Measurements from ENCODE around the gene ARL13A. TPM values are rescaled to one million over a fixed set of nuclear protein-coding genes. Genes with fewer than 3 reads are reported as not detected.

ARL13A gene
- total and polyA plus RNA-seq, 2 of the 8 experiments (the other 6 are each of a cell fraction or from before 2014, with no cell fraction given): not detected

- Histone ChIP-seq H3K23ac (ENCODE audit: insufficient read length) (no peak overlapping the region), H2BK5ac (ENCODE audit: low read depth, low read length) (no peak overlapping the region), H3K79me2 (ENCODE audit: control insufficient read depth in 1 of 2, insufficient read depth in 2 of 2, low read length in 2 of 2) (no peaks in the 10 kb centered on the region), H3K4me1 (replicated peaks in 1 of 4; ENCODE audit: control insufficient read depth in 3 of 4, insufficient read depth in 4 of 4, low read length in 3 of 4) (no peaks in the 10 kb centered on the region), H2BK15ac (ENCODE audit: low read length) (no peak overlapping the region), H3K27me3 (replicated peaks in 1 of 4; ENCODE audit: control insufficient read depth in 3 of 4, extremely low read depth in 1 of 4, insufficient read depth in 3 of 4, low read length in 3 of 4) (no peaks in the 10 kb centered on the region), H3K79me1 (ENCODE audit: low read depth, low read length) (no peaks in the 10 kb centered on the region), H2BK20ac (ENCODE audit: low read length) (no peak overlapping the region), H3K27ac (ENCODE audit: low read depth, low read length) (no peak overlapping the region), H3K4me3 (ENCODE audit: extremely low read depth in 1 of 4, insufficient read depth in 2 of 4, low read depth in 3 of 4, low read length in 4 of 4) (no peak overlapping the region), H3K4me2 (ENCODE audit: insufficient read depth in 1 of 2, low read depth in 2 of 2, low read length in 2 of 2) (no peak overlapping the region), H4K5ac (ENCODE audit: insufficient read length, low read depth, low read length) (no peak overlapping the region), H3K23me2 (ENCODE audit: low read depth, low read length) (no peaks in the 10 kb centered on the region), H4K91ac (replicated peaks; ENCODE audit: insufficient read length, low read length) (no peak overlapping the region), H3K4ac (replicated peaks; ENCODE audit: insufficient read length, low read depth, low read length) (no peak overlapping the region), H2AK5ac (ENCODE audit: low read depth, low read length) (no peak overlapping the region), H2AFZ (ENCODE audit: low read length) (peak overlapping the region; percentile 32; the same call in 1 of the 2 replicates), H3K9ac (replicated peaks in 1 of 4; ENCODE audit: extremely low read depth in 1 of 4, low read depth in 3 of 4, low read length in 3 of 4) (no peak overlapping the region), H4K20me1 (replicated peaks in 1 of 2; ENCODE audit: control insufficient read depth in 1 of 2, insufficient read depth in 2 of 2, low read length in 2 of 2) (no peaks in the 10 kb centered on the region), H3K18ac (ENCODE audit: extremely low read depth, low read length) (no peak overlapping the region), H3K36me3 (ENCODE audit: control insufficient read depth in 2 of 4, insufficient read depth in 4 of 4, low read length in 3 of 4) (no peaks in the 10 kb centered on the region), H3K56ac (replicated peaks; ENCODE audit: insufficient read length, low read depth, low read length) (no peak overlapping the region), H3K14ac (ENCODE audit: insufficient read length) (no peak overlapping the region), H3K9me3 (ENCODE audit: insufficient read depth in 2 of 2, low read depth in 1 of 2, low read length in 1 of 2) (no peaks in the 10 kb centered on the region), H4K8ac (ENCODE audit: extremely low read depth, insufficient read depth, low read length) (no peak overlapping the region), H2BK12ac (ENCODE audit: low read depth, low read length) (no peak overlapping the region), H2BK120ac (replicated peaks; ENCODE audit: low read depth, low read length) (no peak overlapping the region)
- no peak for DNase-seq (ENCODE audit: low read depth in 1 of 2, low spot score in 2 of 2)
- no peak for TF ChIP-seq HDAC2 (IDR thresholded peaks at IDR 0.05; ENCODE audit: borderline replicate concordance in 1 of 2, low read depth in 2 of 2, low read length in 2 of 2)
- TF ChIP-seq TAF7 (optimal IDR thresholded peaks at IDR 0.05; ENCODE audit: borderline replicate concordance, low read depth, low read length): no peak
- TF ChIP-seq CBX5 (IDR thresholded peaks at IDR 0.05; ENCODE audit: low read depth, low read length): no peak
- TF ChIP-seq KDM5A (IDR thresholded peaks at IDR 0.05; ENCODE audit: low read length): no peak
- no peak for TF ChIP-seq ATF2 (IDR thresholded peaks at IDR 0.05; ENCODE audit: low read length)
- TF ChIP-seq SIRT6 (IDR thresholded peaks at IDR 0.05; ENCODE audit: low read length): no peak
- TF ChIP-seq SUZ12 (IDR thresholded peaks at IDR 0.05; ENCODE audit: low read length): no peak
- no peak for TF ChIP-seq FOSL1 (IDR thresholded peaks at IDR 0.05; ENCODE audit: insufficient read depth, low read depth, low read length)
- no peak for TF ChIP-seq E2F6 (IDR thresholded peaks at IDR 0.05)
- TF ChIP-seq SIX5 (IDR thresholded peaks at IDR 0.05; ENCODE audit: low read depth, low read length): no peak
- FAIRE-seq: no peak
- POLR2A ChIA-PET (ENCODE audit: partially characterized antibody): no interaction called here
- 76% methylated on average over 3 of the region's 4 CpGs; no CpG with 5 or more reads in 1 of the 2 experiments for WGBS, 2 experiments (ENCODE audit: extremely low coverage in 1 of 2, insufficient coverage in 1 of 2, insufficient read length in 1 of 2, insufficient replicate concordance in 2 of 2, low coverage in 1 of 2, low lambda C conversion rate in 2 of 2, missing lambda C conversion rate in 1 of 2)
- CTCF ChIA-PET (ENCODE audit: partially characterized antibody): no interaction called here
Measured at GRCh38 chrX:100939333-100939732, 30.2 kb upstream of the ARL13A start.

Measured in H1 (cell line).